GM18526 (cell line): ENCODE data around the gene RIMKLB.

Experiments
- POLR2A ChIP-seq: IDR thresholded peaks from 3 replicates; pipeline ENCODE4 v1.6.1; 2011; ENCODE audit not compliant: insufficient read length; ENCODE audit errors: extremely low read depth

Gene RIMKLB

DNA sequence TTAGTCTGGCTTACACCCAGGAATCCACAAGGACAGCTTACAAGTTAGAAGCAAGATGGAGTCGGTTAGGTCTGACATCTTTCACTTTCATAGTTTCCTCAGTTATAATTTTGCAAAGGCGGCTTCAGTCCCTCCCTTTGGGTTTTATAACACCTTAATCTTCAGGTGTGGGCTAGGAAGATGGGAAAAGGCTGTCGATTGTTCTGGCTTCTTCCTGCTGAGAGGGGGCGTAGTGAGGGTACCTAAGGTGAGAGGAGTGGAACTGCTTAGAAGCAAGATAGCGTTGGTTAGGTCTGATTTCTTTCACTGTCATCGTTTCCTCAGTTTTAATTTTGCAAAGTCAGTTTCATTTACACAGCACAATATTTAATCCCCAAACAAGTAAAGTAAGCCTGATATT, 134.7 kb downstream of the RIMKLB start:
- no peak for TF ChIP-seq POLR2A
